DND-41 (cell line): ENCODE results near the gene PLXDC1.
A peak's percentile ranks its signal among the peaks of the same experiment; 100 is the strongest.

Experiments
- ATAC-seq: fragments of 200-7000 bp; cut with Tn5 transposase; 3 replicates; pipeline ENCODE4 v1.9.1; 2021; ENCODE audit warnings: low read depth; ENCODE audit not compliant: insufficient read depth
- DNase-seq: peaks from one replicate; pipeline ENCODE4 v3.0.0-alpha.2; 2020
- H2AFZ ChIP-seq: 2 replicates; pipeline ENCODE4 v1.6.0; 2012; ENCODE audit warnings: low read depth, low read length
- H3K27ac ChIP-seq: 2 replicates; pipeline ENCODE4 v1.5.1; 2012; ENCODE audit warnings: low read length, inconsistent platforms
- H3K27me3 ChIP-seq: fragments of 200-600 bp; sonication (generic); 2 replicates; pipeline ENCODE4 v1.6.0; 2012; ENCODE audit warnings: low read length, mild to moderate bottlenecking, inconsistent platforms; ENCODE audit not compliant: insufficient read depth, poor library complexity
- H3K36me3 ChIP-seq: 2 replicates; pipeline ENCODE4 v1.5.1; 2012; ENCODE audit warnings: low read length, inconsistent platforms; ENCODE audit not compliant: insufficient read depth
- H3K4me1 ChIP-seq: 2 replicates; pipeline ENCODE4 v1.5.1; 2012; ENCODE audit warnings: mild to moderate bottlenecking, low read length; ENCODE audit not compliant: insufficient read depth
- H3K4me2 ChIP-seq: 2 replicates; pipeline ENCODE4 v1.6.0; 2012; ENCODE audit warnings: mild to moderate bottlenecking, moderate library complexity, low read length, inconsistent platforms; ENCODE audit not compliant: insufficient read depth
- H3K4me3 ChIP-seq, 2 experiments: fragments of 200-600 bp in 1 of 2; shearing (Covaris generic) in 1 of 2; 2 replicates each; pipeline ENCODE4 v1.5.1; 2012 to 2016; ENCODE audit warnings: inconsistent platforms in 2 of 2, low read length in 2 of 2, mild to moderate bottlenecking in 2 of 2, low read depth in 1 of 2, moderate library complexity in 1 of 2
- H3K79me2 ChIP-seq: 2 replicates; pipeline ENCODE4 v1.6.0; 2012; ENCODE audit warnings: low read length, inconsistent platforms; ENCODE audit not compliant: insufficient read depth
- H3K9ac ChIP-seq: 2 replicates; pipeline ENCODE4 v1.6.0; 2012; ENCODE audit warnings: low read depth, mild to moderate bottlenecking, inconsistent platforms, low read length, moderate library complexity
- H3K9me3 ChIP-seq: 2 replicates; pipeline ENCODE4 v1.5.1; 2012; ENCODE audit warnings: low read length, moderate library complexity, mild to moderate bottlenecking, inconsistent platforms; ENCODE audit not compliant: insufficient read depth, severe bottlenecking
- H4K20me1 ChIP-seq: 2 replicates; pipeline ENCODE4 v1.6.0; 2012; ENCODE audit warnings: low read length; ENCODE audit not compliant: insufficient read depth
- EZH2 ChIP-seq: IDR thresholded peaks from 3 replicates; pipeline ENCODE4 v1.6.1; 2012; ENCODE audit warnings: borderline replicate concordance, low read depth, mild to moderate bottlenecking, moderate library complexity, low read length, inconsistent platforms; ENCODE audit not compliant: severe bottlenecking
- TF ChIP-seq, protein P1 (sequence below): IDR thresholded peaks from 2 replicates; pipeline ENCODE4 v1.5.1; 2012; ENCODE audit warnings: borderline replicate concordance, low read length, moderate library complexity, mild to moderate bottlenecking; ENCODE audit not compliant: poor library complexity, severe bottlenecking; ENCODE audit errors: extremely low read depth

The PLXDC1 gene

DNA sequence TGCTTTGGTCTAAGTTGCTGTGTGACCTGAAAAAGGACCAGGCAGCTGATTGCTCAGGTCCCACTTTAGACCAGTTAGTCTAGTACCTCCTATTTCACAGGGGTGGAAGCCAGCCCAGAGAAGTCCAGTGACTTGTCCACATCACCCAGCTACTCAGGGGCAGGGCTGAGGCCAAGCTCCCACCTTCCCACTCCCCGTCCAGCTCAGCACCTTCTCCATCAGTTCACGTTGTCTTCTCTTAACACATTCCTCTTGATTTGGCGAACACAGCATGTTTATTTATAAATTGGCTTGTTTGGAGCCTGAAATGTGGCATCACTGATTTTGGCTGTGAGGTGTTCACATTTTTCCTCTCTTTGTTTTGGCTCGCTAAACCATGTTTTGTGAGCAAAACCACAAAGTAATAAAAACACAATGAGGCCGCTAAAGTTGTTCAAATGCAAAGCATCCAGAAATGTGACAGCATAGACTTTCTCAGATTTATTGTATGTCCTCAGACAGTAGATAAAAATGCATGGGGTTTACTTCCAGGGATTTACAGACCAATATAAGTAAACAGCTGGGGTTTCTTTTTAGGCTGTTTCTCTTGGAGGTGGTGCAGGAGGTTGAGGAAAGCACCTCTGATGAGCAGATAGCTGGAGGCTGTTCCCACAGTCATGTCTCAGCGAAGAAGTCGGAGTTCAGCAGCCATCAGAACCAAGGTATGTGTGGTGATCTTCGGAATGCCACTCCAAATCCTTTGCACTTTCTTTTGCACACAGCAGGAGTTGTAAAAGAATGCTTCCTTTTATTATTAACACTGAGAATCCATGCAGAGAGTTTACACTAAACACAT is 88.4 kb downstream of the PLXDC1 start:
- TF ChIP-seq, protein P1, sequence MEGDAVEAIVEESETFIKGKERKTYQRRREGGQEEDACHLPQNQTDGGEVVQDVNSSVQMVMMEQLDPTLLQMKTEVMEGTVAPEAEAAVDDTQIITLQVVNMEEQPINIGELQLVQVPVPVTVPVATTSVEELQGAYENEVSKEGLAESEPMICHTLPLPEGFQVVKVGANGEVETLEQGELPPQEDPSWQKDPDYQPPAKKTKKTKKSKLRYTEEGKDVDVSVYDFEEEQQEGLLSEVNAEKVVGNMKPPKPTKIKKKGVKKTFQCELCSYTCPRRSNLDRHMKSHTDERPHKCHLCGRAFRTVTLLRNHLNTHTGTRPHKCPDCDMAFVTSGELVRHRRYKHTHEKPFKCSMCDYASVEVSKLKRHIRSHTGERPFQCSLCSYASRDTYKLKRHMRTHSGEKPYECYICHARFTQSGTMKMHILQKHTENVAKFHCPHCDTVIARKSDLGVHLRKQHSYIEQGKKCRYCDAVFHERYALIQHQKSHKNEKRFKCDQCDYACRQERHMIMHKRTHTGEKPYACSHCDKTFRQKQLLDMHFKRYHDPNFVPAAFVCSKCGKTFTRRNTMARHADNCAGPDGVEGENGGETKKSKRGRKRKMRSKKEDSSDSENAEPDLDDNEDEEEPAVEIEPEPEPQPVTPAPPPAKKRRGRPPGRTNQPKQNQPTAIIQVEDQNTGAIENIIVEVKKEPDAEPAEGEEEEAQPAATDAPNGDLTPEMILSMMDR: no peak
- TF ChIP-seq EZH2: no peak
- Histone ChIP-seq H3K9me3 (no peaks in the 10 kb centered on the region), H3K9ac (no peak overlapping the region), H3K27ac (no peak overlapping the region), H3K36me3 (no peaks in the 10 kb centered on the region), H2AFZ (no peak overlapping the region), H3K4me3 (no peak overlapping the region), H3K4me2 (no peak overlapping the region), H3K4me1 (peaks cover 1% of the 10 kb centered on the region; the same call in 1 of the 2 replicates), H4K20me1 (no peaks in the 10 kb centered on the region), H3K79me2 (no peaks in the 10 kb centered on the region), H3K27me3 (no peaks in the 10 kb centered on the region)
- no peak for DNase-seq
- ATAC-seq: no peak

DNA sequence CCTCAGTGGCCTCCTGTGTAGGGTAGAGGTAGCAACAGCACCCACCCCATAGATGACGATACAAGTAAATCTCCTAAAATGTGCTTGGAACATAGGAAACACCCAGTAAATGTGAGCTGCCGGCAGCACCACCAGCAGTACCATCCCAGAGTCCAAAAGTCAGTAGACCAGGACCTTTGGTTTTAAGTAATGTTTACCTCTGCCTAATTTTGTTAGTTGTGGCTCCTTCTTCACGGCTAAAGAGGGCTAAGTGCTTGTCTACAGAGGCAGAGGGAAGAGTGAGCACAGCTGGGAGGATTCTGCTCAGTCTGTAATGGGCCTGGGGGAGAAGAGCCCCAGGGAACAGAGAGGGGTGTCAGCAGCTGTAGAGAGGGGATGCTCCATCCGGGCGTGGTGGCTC is 92.9 kb downstream of the PLXDC1 start:
- TF ChIP-seq EZH2: no peak
- TF ChIP-seq, protein P1: no peak
- H3K4me2 ChIP-seq: no peak overlapping the region
- no peaks in the 10 kb centered on the region for H3K9me3 ChIP-seq
- no peak overlapping the region for H3K27ac ChIP-seq
- H3K79me2 ChIP-seq: peaks cover 4% of the 10 kb centered on the region
- no peaks in the 10 kb centered on the region for H4K20me1 ChIP-seq
- no peaks in the 10 kb centered on the region for H3K27me3 ChIP-seq
- no peak overlapping the region for H3K9ac ChIP-seq
- no peak overlapping the region for H3K4me3 ChIP-seq
- H3K36me3 ChIP-seq: no peaks in the 10 kb centered on the region
- no peak for DNase-seq
- no peak overlapping the region for H2AFZ ChIP-seq
- no peak for ATAC-seq
- H3K4me1 ChIP-seq: peaks cover 21% of the 10 kb centered on the region

DNA sequence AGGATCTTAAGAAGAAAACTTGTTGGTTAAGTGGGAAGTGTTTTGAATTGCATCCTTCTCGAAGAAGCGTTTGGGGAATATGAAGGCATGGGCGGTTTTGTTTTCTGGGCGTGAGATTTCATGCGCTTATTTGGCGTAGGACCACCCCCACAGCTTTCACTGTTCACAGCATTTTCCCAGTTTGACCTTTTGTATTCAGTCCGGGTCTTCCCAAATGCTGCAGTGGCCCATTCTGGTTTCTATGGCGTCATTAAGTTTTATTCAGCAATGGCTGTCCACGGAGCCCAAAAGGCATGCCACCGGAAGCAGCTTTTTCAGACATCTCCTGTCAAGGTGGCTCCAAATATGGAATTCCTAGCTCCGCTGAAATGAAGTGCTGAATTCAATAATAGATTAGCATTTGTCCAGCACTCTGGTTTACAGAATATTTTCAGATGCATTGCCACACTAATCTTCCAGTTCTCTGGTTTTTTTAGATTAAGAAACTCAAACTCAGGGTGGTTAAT is 93.7 kb downstream of the PLXDC1 start:
- Histone ChIP-seq H3K27me3 (no peaks in the 10 kb centered on the region), H3K9me3 (no peaks in the 10 kb centered on the region), H3K9ac (peak overlapping the region; percentile 78), H3K4me3 (peak overlapping the region; percentile 30 to 86; a peak in 3 of 4 replicates), H3K79me2 (peaks cover 4% of the 10 kb centered on the region), H4K20me1 (no peaks in the 10 kb centered on the region), H3K4me2 (peak overlapping the region; percentile 84), H3K27ac (no peak overlapping the region), H2AFZ (no peak overlapping the region), H3K4me1 (peaks cover 21% of the 10 kb centered on the region), H3K36me3 (no peaks in the 10 kb centered on the region)
- TF ChIP-seq, protein P1: no peak
- no peak for TF ChIP-seq EZH2
- ATAC-seq (no peak), DNase-seq (no peak)
